HG02798 (cell line): ENCODE data around the gene UBE2J1.
"Not testable (repeated sequence)": the region's sequence is repeated elsewhere in the genome, so short reads cannot be mapped to it uniquely, and the experiment has no call there.

ENCODE experiments used
- ATAC-seq: cut with Tn5 transposase; IDR thresholded peaks from one replicate; pipeline ENCODE4 v1.9.1; 2021; ENCODE audit warnings: mild to moderate bottlenecking; ENCODE audit not compliant: unreplicated experiment, poor library complexity

UBE2J1 gene

GRCh38 chr6:89352278-89353117, at the start of gene UBE2J1:
Gene UBE2J1, minus strand, starts transcription at chr6:89352722. Its CDS starts 153 bp downstream, at chr6:89352569.
- ATAC-seq = peak; percentile 66

- ATAC-seq = no peak
These were observed 48.4 kb upstream of the UBE2J1 start for GRCh38 chr6:89400912-89401399.

- no peak for ATAC-seq
These were observed 47.5 kb upstream of the UBE2J1 start for GRCh38 chr6:89400050-89400449.

- no peak for ATAC-seq
These were observed 46.4 kb upstream of the UBE2J1 start for GRCh38 chr6:89398762-89399525.

- not testable (repeated sequence) for ATAC-seq
These were observed 45.4 kb upstream of the UBE2J1 start for GRCh38 chr6:89397884-89398283.

GRCh38 chr6:89393659-89394058, 41.1 kb upstream of the UBE2J1 start:
- no peak for ATAC-seq

GRCh38 chr6:89392823-89393222, 40.3 kb upstream of the UBE2J1 start:
- ATAC-seq = no peak

- no peak for ATAC-seq
These were observed 36.3 kb upstream of the UBE2J1 start for GRCh38 chr6:89388846-89389245.

- peak; percentile 94 for ATAC-seq
These were observed 35.1 kb upstream of the UBE2J1 start for GRCh38 chr6:89387516-89388201.

GRCh38 chr6:89386917-89387491, 34.5 kb upstream of the UBE2J1 start:
- peak; percentile 21 for ATAC-seq

GRCh38 chr6:89385846-89386245, 33.3 kb upstream of the UBE2J1 start:
- ATAC-seq = no peak

GRCh38 chr6:89385156-89385667, 32.7 kb upstream of the UBE2J1 start:
- peak; percentile 31 for ATAC-seq

- ATAC-seq = no peak
These were observed 28.5 kb upstream of the UBE2J1 start for GRCh38 chr6:89381031-89381430.

GRCh38 chr6:89379281-89379680, 26.8 kb upstream of the UBE2J1 start:
- ATAC-seq = no peak

- ATAC-seq = no peak
These were observed 26.1 kb upstream of the UBE2J1 start for GRCh38 chr6:89378628-89379027.

GRCh38 chr6:89375427-89376267, 23.1 kb upstream of the UBE2J1 start:
- ATAC-seq = peak; percentile 80

GRCh38 chr6:89372506-89372901, 20.0 kb upstream of the UBE2J1 start:
- peak; percentile 48 for ATAC-seq

GRCh38 chr6:89371849-89372505, 19.5 kb upstream of the UBE2J1 start:
- peak; percentile 84 for ATAC-seq

GRCh38 chr6:89368999-89369398, 16.5 kb upstream of the UBE2J1 start:
- no peak for ATAC-seq
